Medulla oblongata (tissue), 1 donor: ENCODE measurements around the gene RUNDC3A.

Experiments
- DNase-seq: peaks from one replicate; pipeline ENCODE4 v3.0.0-alpha.2; 2015; ENCODE audit errors: extremely low spot score

The RUNDC3A gene

GRCh38 chr17:44308320-44308818 is at the start of gene RUNDC3A:
RUNDC3A (plus strand) TSS chr17:44308601; CDS start chr17:44308833, 232 bp downstream.
- peak; percentile 95 for DNase-seq

GRCh38 chr17:44258811-44259351 is 49.5 kb upstream of the RUNDC3A start:
- no peak for DNase-seq

GRCh38 chr17:44260296-44260695 is 48.1 kb upstream of the RUNDC3A start:
- DNase-seq, result no peak

GRCh38 chr17:44262654-44263225 is 45.7 kb upstream of the RUNDC3A start:
- DNase-seq, result no peak

GRCh38 chr17:44263345-44263902 is 45.0 kb upstream of the RUNDC3A start:
- DNase-seq, result no peak

- no peak for DNase-seq
These were observed 41.8 kb upstream of the RUNDC3A start for GRCh38 chr17:44266402-44267164.

GRCh38 chr17:44267165-44267455 is 41.3 kb upstream of the RUNDC3A start:
- DNase-seq, result no peak

GRCh38 chr17:44267818-44268490 is 40.4 kb upstream of the RUNDC3A start, which contains the start of gene SLC4A1:
SLC4A1 (minus strand) TSS chr17:44268135; CDS start chr17:44262866, 5,269 bp downstream.
- DNase-seq, result no peak

- DNase-seq, result no peak
These were observed 39.5 kb upstream of the RUNDC3A start for GRCh38 chr17:44268709-44269534.

GRCh38 chr17:44269535-44270240 is 38.7 kb upstream of the RUNDC3A start:
- no peak for DNase-seq

- no peak for DNase-seq
These were observed 36.0 kb upstream of the RUNDC3A start for GRCh38 chr17:44272321-44272951.

- no peak for DNase-seq
These were observed 35.4 kb upstream of the RUNDC3A start for GRCh38 chr17:44272954-44273353.

- DNase-seq, result no peak
These were observed 34.8 kb upstream of the RUNDC3A start for GRCh38 chr17:44273607-44274006.

GRCh38 chr17:44277976-44278375 is 30.4 kb upstream of the RUNDC3A start:
- no peak for DNase-seq

- no peak for DNase-seq
These were observed 29.1 kb upstream of the RUNDC3A start for GRCh38 chr17:44279346-44279665.

- DNase-seq, result peak; percentile 81
These were observed 28.6 kb upstream of the RUNDC3A start for GRCh38 chr17:44279666-44280391.

- DNase-seq, result no peak
These were observed 27.9 kb upstream of the RUNDC3A start for GRCh38 chr17:44280392-44280937.

- DNase-seq, result no peak
These were observed 26.8 kb upstream of the RUNDC3A start for GRCh38 chr17:44281570-44281969.

- no peak for DNase-seq
These were observed 26.1 kb upstream of the RUNDC3A start for GRCh38 chr17:44282264-44282663.
